B cell (primary cell): ENCODE measurements around the gene PTPRU.

Experiments used
- CTCF ChIP-seq: fragments of 200-600 bp; IDR thresholded peaks from one replicate; pipeline ENCODE4 v1.8.0; 2022; ENCODE audit warnings: antibody characterized with exemption, mild to moderate bottlenecking
- EZH2 ChIP-seq: IDR thresholded peaks from 2 replicates; pipeline ENCODE4 v1.6.1; 2012; ENCODE audit warnings: borderline replicate concordance, low read depth, mild to moderate bottlenecking, moderate library complexity, low read length; ENCODE audit not compliant: insufficient read depth, poor library complexity, severe bottlenecking

GRCh38 chr1:29243023-29243870, 6.9 kb downstream of the PTPRU start:
- no peak for TF ChIP-seq CTCF
- no peak for TF ChIP-seq EZH2
